Lung microvascular endothelial cell (primary cell): ENCODE measurements around the gene PRSS36. TPM values are rescaled to one million over a fixed set of nuclear protein-coding genes. Genes with fewer than 3 reads are reported as not detected.

Experiments
- DNase-seq, 2 donors: peaks; one replicate each; pipeline versions ENCODE4 v3.0.0 to v3.0.0-alpha.2; 2010; ENCODE audit warnings: low read depth in 2 of 2
- total RNA-seq: library from RNA; depleted of rRNA; stranded (reverse); fragments of >200 nt; gene quantifications from 2 replicates; pipeline ENCODE4 v1.2.1, GENCODE V29; 2014

The PRSS36 gene
- total RNA-seq, 1 donor from 2014 or later: 0.99 TPM

DNA sequence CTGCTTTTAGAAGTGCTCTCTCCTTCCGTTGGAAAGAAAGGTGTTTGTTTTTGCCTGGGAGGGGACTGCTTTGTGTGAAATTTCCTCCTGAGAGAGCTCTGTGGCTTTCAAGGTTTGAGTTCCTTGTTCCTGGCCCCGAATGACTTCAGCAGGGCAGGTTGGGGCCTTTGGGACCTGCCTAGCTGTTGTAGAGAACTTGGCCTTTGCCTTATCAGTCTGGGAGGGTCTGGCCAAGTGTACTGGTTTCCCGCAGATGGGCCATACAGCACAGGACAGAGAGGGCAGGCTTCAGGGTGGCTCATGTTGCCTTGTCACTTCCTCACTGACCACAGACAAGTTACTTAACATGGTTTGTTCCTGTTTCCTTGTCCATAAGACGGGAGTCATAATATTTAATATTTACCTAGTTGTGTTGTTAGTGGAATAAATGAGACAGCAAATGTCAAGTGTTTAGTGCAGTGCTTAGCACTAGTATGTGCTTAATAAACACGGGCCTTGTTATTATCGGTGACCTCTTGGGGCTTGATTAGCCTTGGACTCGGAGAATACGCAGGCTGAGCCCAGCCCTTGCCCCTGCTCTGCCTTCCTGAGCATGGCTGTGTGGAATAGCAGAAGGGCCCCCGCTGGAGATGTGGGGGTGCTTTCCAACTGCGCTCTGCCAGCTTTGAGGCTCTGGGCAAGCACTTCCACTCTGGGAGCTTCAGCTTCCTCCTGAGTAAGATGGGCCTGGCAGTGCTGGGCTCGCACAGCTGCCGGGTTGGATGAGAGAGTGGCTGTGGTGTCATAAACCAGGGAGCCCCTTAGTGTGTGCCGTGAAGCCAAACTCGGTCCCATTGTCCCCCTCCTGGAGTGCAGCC lies 20.9 kb downstream of the PRSS36 start:
- peak in 1 of 2 donors; percentile 41 for DNase-seq

DNA sequence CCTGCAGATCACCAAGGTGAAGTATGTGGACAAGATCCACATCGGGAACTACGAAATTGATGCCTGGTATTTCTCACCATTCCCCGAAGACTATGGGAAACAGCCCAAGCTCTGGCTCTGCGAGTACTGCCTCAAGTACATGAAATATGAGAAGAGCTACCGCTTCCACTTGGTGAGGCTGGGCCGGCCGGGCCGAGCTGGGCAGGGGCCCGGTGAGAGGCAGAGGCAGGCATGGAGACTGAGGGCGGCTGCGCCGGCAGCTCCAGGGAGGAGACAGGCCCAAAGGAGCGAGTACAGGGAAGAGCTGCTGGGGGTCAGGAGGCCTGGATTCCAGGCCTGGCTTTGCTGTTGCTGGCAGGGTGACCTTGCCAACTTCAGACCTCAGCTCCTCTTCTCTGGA lies 22.7 kb downstream of the PRSS36 start:
- DNase-seq: no peak

DNA sequence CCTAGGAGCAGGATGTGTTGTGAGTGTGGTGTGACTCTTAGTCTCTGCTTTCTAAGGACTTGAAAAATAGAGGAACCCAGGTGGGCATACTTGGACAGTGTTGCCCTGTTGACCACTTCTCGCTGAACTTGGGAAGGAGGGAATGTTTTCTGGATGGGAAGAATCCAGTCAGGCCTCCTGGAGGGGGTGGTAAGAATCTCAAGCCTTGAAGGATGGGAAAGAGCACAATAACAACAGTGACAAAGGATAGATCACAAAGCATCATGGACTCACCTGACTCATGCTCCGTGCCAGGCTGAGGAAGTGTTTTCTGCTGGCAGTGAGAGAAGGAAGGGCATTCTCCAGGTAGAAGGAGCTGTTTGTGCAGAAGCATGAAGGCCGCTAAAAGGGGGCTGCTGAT lies 24.0 kb downstream of the PRSS36 start:
- DNase-seq: no peak

DNA sequence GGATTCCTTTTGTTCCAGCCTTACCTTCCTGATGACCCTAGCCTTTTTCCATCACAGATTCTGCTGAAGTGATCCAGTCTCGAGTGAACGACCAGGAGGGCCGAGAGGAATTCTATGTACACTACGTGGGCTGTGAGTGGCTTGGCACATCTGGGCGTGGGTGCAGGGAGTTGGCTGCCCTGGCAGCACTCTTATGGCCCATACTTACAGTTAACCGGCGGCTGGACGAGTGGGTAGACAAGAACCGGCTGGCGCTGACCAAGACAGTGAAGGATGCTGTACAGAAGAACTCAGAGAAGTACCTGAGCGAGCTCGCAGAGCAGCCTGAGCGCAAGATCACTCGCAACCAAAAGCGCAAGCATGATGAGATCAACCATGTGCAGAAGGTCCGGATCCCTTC lies 29.7 kb downstream of the PRSS36 start:
- DNase-seq: no peak

DNA sequence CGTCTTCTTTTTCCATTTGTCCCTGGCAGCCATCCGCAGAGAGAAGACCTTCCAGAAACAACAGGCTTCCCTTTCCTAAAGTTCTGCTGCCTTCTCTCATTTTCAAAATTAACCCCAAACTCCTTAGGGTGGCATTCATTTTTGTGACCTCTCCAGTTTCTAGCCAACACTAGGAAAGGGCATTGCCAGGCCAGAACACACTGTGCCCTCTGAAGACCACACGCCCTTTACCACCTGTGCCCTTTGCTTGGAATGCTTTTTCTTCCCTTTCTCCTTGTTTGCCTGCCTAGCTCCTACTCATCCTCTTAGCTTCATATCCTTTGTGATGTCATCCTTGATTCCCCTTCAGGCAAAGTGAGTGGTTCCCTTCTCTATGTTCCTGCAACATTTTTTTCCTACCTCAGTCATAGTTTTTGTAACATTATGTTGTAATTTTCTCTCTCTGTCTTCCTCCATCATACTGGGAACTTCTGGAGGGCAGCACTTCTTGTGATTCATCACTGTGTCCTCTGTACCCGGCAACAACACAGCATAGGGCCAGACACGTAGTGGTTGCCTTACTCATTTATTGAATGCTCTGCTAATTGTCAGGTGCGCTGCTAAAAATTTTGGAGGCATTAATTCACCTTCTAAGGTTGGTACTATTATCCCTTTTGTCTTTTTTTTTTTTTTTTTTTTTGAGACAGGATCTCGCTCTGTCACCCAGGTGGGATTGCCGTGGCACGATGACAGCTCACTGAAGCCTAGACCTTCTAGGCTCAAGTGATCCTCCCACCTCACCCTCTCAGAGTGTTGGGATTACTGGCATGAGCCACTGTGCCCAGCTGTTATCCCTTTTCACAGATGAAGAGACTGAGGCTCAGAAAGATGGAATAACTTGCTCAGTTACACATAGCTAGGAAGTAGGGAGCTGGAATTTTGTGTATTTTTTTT lies 31.4 kb downstream of the PRSS36 start:
- peak in 1 of 2 donors; percentile 18 for DNase-seq

DNA sequence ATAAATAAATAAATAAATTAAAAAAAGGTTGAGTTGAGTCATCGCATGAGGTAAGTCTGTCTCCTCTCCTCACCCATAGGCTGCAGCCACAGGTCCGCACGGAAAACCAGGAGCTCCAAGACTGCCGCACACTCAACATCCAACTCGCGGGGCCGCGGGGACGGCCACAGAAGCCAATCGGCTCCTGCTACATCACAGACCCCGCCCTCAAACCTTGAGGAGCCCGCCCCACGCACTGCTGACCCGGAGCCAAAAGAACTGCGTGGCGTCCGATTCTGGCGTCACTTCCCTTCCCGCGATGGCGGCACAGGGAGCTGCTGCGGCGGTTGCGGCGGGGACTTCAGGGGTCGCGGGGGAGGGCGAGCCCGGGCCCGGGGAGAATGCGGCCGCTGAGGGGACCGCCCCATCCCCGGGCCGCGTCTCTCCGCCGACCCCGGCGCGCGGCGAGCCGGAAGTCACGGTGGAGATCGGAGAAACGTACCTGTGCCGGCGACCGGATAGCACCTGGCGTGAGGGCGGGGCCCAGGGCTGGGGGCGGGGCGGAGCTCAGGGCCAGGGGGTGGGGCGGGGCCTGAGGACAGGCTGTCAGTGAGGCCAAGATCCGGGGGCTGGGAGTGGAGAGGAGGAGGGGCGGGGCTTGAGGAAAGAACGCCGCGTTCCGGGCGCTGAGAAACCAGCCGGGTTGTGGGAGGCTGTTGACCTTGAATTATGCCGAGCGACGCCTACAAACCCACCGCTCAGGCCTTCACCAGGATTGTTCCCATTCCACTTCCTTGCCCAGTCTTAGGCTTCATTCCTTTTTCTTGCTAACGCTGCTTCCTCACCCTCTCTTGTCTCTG lies 32.3 kb downstream of the PRSS36 start, which contains the start of gene KAT8:
Gene KAT8, plus strand, starts transcription at position 281 of the 839 bp plus-strand sequence. Its CDS starts 18 bp downstream, at position 299.
- peak; percentile 98 for DNase-seq

DNA sequence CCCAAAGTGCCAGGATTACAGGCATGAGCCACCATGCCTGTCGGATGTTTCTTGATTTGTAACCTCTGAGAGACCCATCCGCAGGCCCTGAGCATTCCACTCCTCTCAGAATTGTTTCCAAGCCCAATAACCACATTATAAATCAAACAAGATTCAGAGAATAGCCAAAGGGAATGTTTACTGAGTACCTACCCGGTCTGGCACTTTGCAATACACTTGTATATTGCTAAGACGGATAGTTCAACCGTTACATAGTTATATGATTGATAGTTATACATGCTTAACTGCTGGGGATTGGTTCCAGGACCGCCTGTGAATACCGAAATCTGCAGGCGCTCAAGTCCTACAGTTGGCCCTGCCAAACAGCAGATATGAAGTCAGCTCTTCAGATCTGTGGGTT lies 35.4 kb downstream of the PRSS36 start:
- DNase-seq: no peak

DNA sequence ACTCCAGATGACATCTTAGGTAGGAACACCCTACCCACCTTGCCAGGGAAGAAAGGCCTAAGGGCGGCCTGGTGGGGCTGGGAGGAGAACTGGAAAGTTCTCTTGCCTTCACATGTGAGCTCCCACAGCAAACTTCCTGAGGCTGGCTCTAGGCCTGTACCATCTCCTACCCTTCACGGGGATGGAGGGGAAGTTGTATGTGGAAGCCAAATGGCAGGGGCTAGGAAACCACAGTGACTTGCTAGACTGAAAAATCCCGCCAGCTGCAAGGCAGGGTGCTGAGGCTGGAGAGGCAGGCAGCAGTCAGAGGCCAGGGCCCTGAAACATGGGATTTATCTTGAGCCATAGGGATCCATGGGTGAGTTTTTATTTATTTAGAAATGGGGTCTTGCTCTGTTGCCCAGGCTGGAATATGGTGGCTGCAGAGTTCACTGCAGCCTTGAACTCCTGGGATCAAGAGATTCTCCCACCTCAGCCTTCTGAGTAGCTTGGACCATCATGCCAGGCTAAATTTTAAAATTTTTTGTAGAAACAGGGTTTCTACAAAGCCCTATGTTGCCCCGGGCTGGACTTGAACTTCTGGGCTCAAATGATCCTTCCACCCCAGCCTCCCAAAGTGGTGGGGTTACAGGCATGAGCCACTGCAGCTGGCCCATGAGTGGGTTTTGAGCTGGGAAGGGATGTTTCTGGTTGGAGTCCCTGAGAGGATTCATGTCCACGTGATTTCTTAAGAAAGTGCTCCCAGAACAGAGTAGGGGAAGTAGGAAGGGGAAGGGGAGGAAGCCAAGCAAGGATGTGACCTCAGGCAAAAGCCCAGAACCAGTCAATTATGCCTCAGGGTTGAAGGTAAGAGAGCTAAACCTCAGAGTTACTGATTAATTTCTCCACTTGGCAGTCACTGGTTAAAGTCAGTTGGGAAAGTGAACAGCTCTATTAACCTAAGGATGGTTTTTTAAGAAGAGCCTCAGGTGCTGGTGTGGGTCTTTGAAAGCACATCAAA lies 36.4 kb downstream of the PRSS36 start:
- peak in 1 of 2 donors; percentile 28 for DNase-seq

DNA sequence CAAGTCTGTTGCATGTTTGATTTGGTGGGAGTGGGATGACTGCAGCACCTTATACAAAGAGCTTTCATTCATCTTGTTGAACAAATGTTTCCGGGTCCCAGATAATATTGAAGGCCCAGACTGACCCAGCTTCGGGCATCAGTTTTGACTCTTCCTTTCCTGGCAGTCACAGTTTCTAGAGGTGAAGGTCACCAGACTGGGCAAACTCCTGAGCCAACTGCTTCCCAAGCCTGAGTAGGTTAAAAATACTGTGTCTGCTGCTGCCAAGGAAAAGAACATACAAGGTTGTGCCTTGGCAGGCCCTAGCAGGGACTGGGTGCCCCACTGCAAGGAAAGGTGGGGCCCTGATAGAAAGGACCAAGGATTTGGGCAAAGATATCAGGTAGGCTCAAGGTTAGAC lies 37.2 kb downstream of the PRSS36 start:
- DNase-seq: no peak

DNA sequence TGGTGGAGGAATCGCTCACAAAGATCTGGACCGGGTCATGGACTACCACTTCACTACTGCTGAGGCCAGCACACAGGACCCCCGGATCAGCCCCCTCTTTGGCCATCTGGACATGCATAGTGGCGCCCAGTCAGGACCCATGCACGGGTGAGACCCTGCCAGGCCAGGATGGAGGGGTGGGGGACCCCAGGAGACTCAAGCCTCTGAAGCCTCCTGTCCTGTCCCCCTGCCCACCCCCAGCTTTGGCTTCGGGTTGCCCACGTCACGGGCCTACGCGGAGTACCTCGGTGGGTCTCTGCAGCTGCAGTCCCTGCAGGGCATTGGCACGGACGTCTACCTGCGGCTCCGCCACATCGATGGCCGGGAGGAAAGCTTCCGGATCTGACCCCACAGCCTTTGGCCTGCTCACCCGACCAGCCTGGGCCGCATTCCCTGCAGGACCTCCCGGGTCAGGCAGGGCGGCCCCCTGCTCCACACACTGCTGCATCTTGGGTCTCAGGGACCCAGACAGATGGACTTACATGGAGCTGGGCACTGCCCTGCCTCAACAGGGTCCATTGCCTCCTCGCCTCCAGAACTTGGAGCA lies 37.9 kb downstream of the PRSS36 start:
- no peak for DNase-seq

DNA sequence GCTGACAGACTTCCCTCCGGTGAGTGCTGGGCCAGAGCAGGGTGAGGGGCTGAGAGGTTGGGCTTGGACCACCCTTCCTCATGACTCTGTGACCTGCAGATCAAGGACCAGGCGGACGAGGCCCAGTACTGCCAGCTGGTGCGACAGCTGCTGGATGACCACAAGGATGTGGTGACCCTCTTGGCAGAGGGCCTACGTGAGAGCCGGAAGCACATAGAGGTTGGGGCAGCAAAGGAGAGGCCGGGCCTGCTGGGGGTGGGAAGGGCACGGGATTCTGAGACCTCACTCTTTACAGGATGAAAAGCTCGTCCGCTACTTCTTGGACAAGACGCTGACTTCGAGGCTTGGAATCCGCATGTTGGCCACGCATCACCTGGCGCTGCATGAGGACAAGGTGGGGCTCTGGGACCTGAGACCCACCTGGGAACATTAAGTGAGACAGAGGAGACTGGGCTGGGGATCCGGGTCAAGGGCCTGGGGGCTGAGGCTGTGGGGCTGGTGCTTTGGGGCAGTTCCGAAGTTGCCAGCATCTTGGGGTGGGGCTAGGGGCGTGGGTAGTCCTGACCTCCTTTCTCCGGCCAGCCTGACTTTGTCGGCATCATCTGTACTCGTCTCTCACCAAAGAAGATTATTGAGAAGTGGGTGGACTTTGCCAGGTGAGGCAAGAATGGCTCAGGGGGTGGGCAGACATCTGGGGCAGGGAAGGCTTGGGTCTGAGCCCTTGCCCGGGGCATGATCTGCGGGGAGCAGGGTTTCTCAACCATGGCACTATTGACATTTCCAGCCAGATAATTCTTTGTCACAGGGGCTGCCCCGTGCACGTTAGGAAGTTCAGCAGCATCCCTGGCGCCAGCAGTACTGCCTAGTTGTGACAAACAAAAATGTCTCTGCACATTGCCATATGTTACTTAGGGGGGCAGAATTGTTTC lies 39.5 kb downstream of the PRSS36 start:
- no peak for DNase-seq

DNA sequence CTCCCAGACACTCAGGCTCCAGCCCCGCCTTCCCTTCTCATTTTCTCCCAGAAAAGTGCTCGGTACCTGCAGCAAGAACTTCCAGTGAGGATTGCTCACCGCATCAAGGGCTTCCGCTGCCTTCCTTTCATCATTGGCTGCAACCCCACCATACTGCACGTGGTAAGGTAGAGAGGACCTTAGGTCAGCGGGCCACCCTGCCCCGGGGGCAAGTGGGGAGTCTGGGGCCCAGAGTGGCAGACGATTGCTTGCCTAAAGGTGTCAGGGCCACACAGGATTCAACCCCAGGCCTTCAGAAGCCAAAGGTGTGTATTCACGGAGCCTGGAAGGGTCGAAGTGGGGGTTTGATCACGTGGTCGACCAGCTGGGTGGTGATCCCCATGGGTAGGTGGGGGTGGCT lies 40.2 kb downstream of the PRSS36 start:
- no peak for DNase-seq

DNA sequence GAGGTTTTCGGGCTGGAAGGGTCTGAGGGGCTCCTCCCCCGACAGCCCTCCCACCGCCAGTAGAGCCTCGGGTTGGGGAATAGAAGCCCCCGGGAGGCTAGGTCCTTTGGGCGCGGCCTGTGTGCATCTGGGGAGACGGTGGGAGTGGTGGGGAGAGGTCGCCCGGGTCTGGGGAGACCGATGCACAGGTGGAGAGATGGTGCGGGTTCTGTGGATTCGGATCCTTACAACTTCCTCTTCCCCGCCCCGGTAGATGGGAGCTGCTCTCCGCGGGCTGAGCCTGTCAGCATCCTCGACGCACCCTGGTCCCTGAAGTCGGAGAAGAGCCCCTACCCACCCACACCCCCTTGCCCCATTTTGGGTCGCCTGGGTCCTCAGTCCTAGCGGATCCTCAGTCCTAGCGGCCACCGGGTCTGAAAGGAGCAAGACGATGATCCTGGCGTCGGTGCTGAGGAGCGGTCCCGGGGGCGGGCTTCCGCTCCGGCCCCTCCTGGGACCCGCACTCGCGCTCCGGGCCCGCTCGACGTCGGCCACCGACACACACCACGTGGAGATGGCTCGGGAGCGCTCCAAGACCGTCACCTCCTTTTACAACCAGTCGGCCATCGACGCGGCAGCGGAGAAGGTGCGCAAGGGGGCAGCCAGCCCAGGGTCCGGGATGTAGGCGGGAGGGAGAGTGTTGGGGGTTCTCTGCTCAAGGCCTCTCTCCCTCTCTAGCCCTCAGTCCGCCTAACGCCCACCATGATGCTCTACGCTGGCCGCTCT lies 40.9 kb downstream of the PRSS36 start:
- no peak for DNase-seq

DNA sequence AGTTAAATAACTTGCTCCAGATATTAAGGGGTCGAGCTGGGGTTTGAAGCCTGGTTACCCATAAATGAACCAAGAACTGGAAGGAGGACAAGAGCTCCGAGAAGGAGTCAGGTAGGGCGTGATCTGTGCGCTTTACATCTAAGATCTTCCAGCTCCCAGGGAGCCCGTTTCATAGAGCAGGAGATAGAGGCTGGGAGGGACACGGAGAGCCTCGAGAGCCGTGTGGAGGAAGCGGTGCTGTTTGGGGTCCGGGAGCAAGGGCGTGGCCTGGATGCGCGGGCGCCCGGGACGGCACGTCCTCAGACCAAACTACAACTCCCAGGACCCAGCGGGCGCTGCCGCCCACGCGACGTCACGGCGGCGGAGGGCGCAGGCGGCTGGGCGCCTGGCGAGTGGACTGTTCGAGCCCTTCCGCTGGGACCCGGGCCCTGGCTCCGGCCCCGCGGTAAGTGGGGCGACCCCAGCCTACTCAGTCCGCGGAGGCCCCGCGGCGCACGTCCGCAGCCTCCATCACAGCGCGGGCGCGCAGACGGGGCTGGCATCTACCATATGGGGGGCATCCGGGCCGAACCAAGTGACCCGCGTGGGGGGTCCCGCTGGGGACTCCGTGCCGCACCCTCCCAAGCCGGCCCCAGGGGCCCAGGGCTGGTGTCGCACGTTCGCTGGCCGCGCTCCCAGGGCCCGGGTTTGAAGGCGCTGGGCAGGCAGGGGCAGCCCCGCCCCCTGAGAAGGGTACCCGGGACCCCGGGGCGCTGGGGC lies 41.7 kb downstream of the PRSS36 start, which contains the start of gene BCKDK:
Gene BCKDK, plus strand, starts transcription at position 352 of the 759 bp plus-strand sequence. CDS start 838 bp downstream, outside the sequence.
- peak; percentile 64 to 74 for DNase-seq

DNA sequence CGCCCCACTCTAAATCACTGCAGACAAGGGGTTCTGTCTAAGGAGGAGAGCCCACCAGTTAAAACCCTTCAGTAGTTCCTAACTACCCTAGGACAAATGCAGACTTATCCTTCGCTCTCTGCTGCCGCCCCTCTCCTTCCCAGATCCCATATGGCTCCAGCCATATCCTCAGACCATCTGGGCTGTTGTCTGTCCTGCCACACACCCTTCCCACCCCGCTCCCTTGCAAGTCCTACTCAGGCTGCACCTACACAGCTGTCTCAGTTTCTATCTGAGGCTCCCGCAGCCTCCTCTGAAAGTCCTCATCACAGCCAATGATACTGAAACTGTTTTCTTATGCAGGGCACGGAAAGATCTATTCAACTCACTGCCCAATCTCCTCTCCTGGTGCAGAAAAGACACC lies 42.4 kb downstream of the PRSS36 start:
- DNase-seq: no peak

DNA sequence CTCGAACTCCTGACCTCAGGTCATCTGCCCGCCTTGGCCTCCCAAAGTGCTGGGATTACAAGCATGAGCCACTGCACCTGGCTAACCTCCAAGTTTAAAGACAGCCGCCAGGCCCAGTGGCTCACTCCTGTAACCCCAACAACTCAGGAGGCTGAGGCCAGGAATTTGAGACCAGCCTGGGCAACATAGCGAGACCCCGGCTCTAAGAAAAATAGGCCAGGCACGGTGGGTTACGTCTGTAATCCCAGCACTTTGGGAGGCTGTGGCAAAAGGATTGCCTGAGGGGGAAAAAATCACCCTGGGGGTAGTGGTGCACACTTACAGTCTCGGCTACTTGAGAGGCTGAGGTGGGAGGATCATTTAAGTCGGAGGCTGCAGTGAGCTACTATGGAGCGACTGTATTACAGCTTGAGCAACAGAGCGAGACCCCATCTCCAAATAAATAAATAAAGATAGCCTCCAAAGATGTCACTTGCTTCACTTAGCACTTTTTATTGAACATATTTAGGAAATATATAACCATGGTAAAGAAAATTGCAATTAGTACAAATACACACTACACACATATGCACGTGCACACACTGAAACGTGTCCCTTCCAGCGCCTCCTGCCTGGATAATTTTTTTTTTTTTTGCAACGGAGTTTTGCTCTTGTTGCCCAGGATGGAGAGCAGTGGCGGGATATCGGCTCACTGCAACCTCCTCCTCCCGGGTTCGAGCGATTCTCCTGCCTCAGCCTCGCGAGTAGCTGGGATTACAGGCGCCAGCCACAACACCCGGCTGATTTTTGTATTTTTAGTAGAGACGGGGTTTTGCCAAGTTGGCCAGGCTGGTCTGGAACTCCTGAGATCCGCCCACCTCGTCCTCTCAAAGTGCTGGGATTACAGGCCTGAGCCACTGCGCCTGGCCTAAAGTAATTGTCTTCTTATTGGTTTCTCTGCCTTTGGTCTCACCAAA lies 43.1 kb downstream of the PRSS36 start:
- no peak for DNase-seq
